GM12878 (cell line): ENCODE measurements around the gene CENPA. TPM values are rescaled to one million over a fixed set of nuclear protein-coding genes. Genes with fewer than 3 reads are reported as not detected.
"Not testable (repeated sequence)": the region's sequence is repeated elsewhere in the genome, so short reads cannot be mapped to it uniquely, and the experiment has no call there.

ENCODE experiments used
- ATAC-seq: fragments of 200-7000 bp; cut with Tn5 transposase; 3 replicates; pipeline ENCODE4 v1.9.1; 2020; ENCODE audit warnings: mild to moderate bottlenecking, moderate library complexity
- BruUV-seq: library from RNA; stranded (reverse); fragments of 400-500 nt; replicated peaks from 2 replicates; lab custom pipeline; 2021; lab: Mats Ljungman, UMichigan
- CTCF ChIA-PET: fragments of 300-600 bp; sonication (Branson Sonifier 250); formaldehyde crosslinking; extraction: SDS; loops from one replicate; lab custom pipeline; 2021; ENCODE audit warnings: inconsistent platforms; lab: Yijun Ruan, JAX
- POLR2A ChIA-PET: fragments of 350-600 bp; formaldehyde crosslinking; extraction: SDS; loops from one replicate; lab custom pipeline; 2021; ENCODE audit warnings: inconsistent platforms; lab: Charles Lee
- RAD21 ChIA-PET: fragments of 300-600 bp; sonication (Branson Sonifier 250); formaldehyde crosslinking; loops from one replicate; lab custom pipeline; 2023; ENCODE audit warnings: antibody characterized with exemption; ENCODE audit not compliant: unreplicated experiment; lab: Charles Lee
- SMC1A ChIA-PET: fragments of 300-600 bp; sonication (Branson Sonifier 250); formaldehyde crosslinking; loops from one replicate; lab custom pipeline; 2023; ENCODE audit not compliant: unreplicated experiment, uncharacterized antibody; lab: Charles Lee
- DNase-seq: peaks from one replicate; pipeline ENCODE4 v3.0.0-alpha.2; 2011; ENCODE audit warnings: low read depth, low spot score
- FAIRE-seq: peaks from 3 replicates; lab custom pipeline; 2011; peaks lifted over from hg19 to GRCh38; lab: Jason Lieb, UNC
- H2AFZ ChIP-seq: 2 replicates; pipeline ENCODE4 v1.6.0; 2011; ENCODE audit warnings: low read depth, low read length, control low read depth; ENCODE audit not compliant: control insufficient read depth
- H3K27ac ChIP-seq: 2 replicates; pipeline ENCODE4 v1.5.1; 2011; ENCODE audit warnings: control low read depth; ENCODE audit not compliant: control insufficient read depth, insufficient read depth
- H3K27me3 ChIP-seq, 2 experiments: replicated peaks in 1 of 2; 2 replicates each; pipeline versions ENCODE4 v1.6.0 to v1.6.1; 2011; ENCODE audit warnings: low read length in 1 of 2; ENCODE audit not compliant: control insufficient read depth in 2 of 2, insufficient read depth in 2 of 2
- H3K36me3 ChIP-seq, 2 experiments: 2 replicates each; pipeline ENCODE4 v1.5.1; 2011; ENCODE audit warnings: low read length in 1 of 2; ENCODE audit not compliant: control insufficient read depth in 2 of 2, insufficient read depth in 2 of 2
- H3K4me1 ChIP-seq: 2 replicates; pipeline ENCODE4 v1.6.1; 2011; ENCODE audit warnings: mild to moderate bottlenecking, low read length, moderate library complexity, mixed read lengths; ENCODE audit not compliant: control insufficient read depth, insufficient read depth
- H3K4me2 ChIP-seq: 2 replicates; pipeline ENCODE4 v1.6.0; 2011; ENCODE audit warnings: control low read depth; ENCODE audit not compliant: control insufficient read depth, insufficient read depth
- H3K4me3 ChIP-seq: fragments of 200-600 bp; sonication (generic); 2 replicates; pipeline ENCODE4 v1.5.1; 2016
- H3K79me2 ChIP-seq: 2 replicates; pipeline ENCODE4 v1.6.0; 2011; ENCODE audit warnings: low read length; ENCODE audit not compliant: control insufficient read depth, insufficient read depth
- H3K9ac ChIP-seq: 2 replicates; pipeline ENCODE4 v1.8.0; 2011; ENCODE audit warnings: low read length, control low read depth, mixed read lengths; ENCODE audit not compliant: control insufficient read depth, insufficient read depth
- H3K9me3 ChIP-seq: replicated peaks from 3 replicates; pipeline ENCODE4 v1.5.1; 2011; ENCODE audit warnings: mild to moderate bottlenecking, low read length; ENCODE audit not compliant: control insufficient read depth, insufficient read depth
- H4K20me1 ChIP-seq: 2 replicates; pipeline ENCODE4 v1.6.0; 2011; ENCODE audit not compliant: control insufficient read depth, insufficient read depth
- IRF4 ChIP-seq: IDR thresholded peaks from 2 replicates; pipeline ENCODE4 v1.6.1; 2011; ENCODE audit warnings: low read depth, low read length
- JUND ChIP-seq: IDR thresholded peaks from 2 replicates; pipeline ENCODE4 v1.6.1; 2012; ENCODE audit warnings: low read depth, mild to moderate bottlenecking, low read length, improper control_type of control experiment, moderate library complexity
- NFYA ChIP-seq: IDR thresholded peaks from 2 replicates; pipeline ENCODE4 v1.6.1; 2011; ENCODE audit warnings: low read depth, mild to moderate bottlenecking, low read length, improper control_type of control experiment, borderline replicate concordance
- NR2C1 ChIP-seq: fragments of 450-650 bp; IDR thresholded peaks from 2 replicates; pipeline ENCODE4 v1.6.1; 2017; ENCODE audit warnings: antibody characterized with exemption, mild to moderate bottlenecking, moderate library complexity
- RUNX3 ChIP-seq: IDR thresholded peaks from 2 replicates; pipeline ENCODE4 v1.6.1; 2012; ENCODE audit warnings: low read length, inconsistent platforms
- SMAD5 ChIP-seq: IDR thresholded peaks from 2 replicates; pipeline ENCODE4 v1.6.1; 2016; ENCODE audit warnings: antibody characterized with exemption, low read depth
- SMARCA5 ChIP-seq: fragments of 450-650 bp; IDR thresholded peaks from 2 replicates; pipeline ENCODE4 v1.6.1; 2017; ENCODE audit warnings: mild to moderate bottlenecking
- TCF7 ChIP-seq: IDR thresholded peaks from 2 replicates; pipeline ENCODE4 v1.6.1; 2014; ENCODE audit warnings: antibody characterized with exemption, borderline replicate concordance
- YY1 ChIP-seq: IDR thresholded peaks from 2 replicates; pipeline ENCODE4 v1.6.1; 2011; ENCODE audit warnings: low read depth, mild to moderate bottlenecking, low read length
- ZBED1 ChIP-seq: IDR thresholded peaks from 2 replicates; pipeline ENCODE4 v1.6.1; 2016; ENCODE audit warnings: borderline replicate concordance
- WGBS: methylation state at CpG from one replicate; pipeline ENCODE4 v1.1.6; 2016; ENCODE audit warnings: low lambda C conversion rate; ENCODE audit not compliant: insufficient replicate concordance, insufficient coverage; ENCODE audit errors: missing lambda C conversion rate; 5-methylcytosine and 5-hydroxymethylcytosine counted together
- in situ Hi-C: fragments of 300-500 bp; cut with MboI; formaldehyde crosslinking; loops from 9 replicates; pipeline ENCODE4 v1.14.3; 2018; ENCODE audit warnings: mixed read lengths
- intact Hi-C: fragments of 100-400 bp; cut with micrococcal nuclease; formaldehyde crosslinking; loops from one replicate; pipeline ENCODE4 v1.14.2; 2022; ENCODE audit not compliant: unreplicated experiment
- polyA plus RNA-seq, 11 experiments: library from polyadenylated mRNA; depleted of rRNA in 4 of 11; unstranded in 6 of 11; stranded (reverse) in 5 of 11; fragments of >200 nt; fragmentation: Nextera tagmentation in 4 of 11; fragmentation: Illumina TruSeq in 1 of 11; extraction: Ambion mirVana in 4 of 11; extraction: Trizol in 1 of 11; gene quantifications; 1 replicate in 1 of 11; 2 replicates in 10 of 11; pipeline versions ENCODE4 v1.2.1 to v1.2.3, GENCODE V29; 2011 to 2016; ENCODE audit warnings: inconsistent platforms in 2 of 11, missing spikeins in 2 of 11, low read depth in 1 of 11
- total RNA-seq, 4 experiments: library from RNA; depleted of rRNA in 3 of 4; stranded (reverse); fragments of >200 nt in 3 of 4; fragmentation: Illumina TruSeq in 1 of 4; extraction: Trizol in 1 of 4; gene quantifications; 2 replicates each; pipeline versions ENCODE4 v1.2.1 to v1.2.3, GENCODE V29; 2013 to 2021
- TF ChIP-seq, protein P1 (sequence below): fragments of 450-650 bp; IDR thresholded peaks from 2 replicates; pipeline ENCODE4 v1.6.1; 2014; ENCODE audit warnings: mild to moderate bottlenecking
- TF ChIP-seq, protein P2 (sequence below): fragments of 450-650 bp; IDR thresholded peaks from 2 replicates; pipeline ENCODE4 v1.6.1; 2016; ENCODE audit warnings: mild to moderate bottlenecking

CENPA gene
- total and polyA plus RNA-seq, 10 of the 15 experiments (the other 5 are each of a cell fraction or from before 2014, with no cell fraction given), result 8.1 to 66.6 (median 36.7) TPM

DNA sequence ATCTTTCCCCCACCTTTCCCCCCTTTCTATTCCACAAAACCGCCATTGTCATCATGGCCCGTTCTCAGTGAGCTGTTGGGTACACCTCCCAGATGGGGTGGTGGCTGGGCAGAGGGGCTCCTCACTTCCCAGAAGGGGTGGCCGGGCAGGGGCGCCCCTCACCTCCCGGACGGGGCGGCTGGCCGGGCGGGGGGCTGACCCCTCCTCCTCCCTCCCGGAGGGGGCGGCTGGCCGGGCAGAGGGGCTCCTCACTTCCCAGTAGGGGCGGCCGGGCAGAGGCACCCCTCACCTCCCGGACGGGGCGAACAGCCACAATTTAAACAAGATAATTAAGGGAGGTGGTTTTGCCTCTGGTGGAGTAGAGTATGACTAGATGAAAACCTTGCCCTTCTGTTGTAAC, 9.3 kb downstream of the CENPA start:
- peaks cover 3 to 16% of the 10 kb centered on the region in 2 experiments for H3K36me3 ChIP-seq
- DNase-seq, H2AFZ ChIP-seq, SMC1A ChIA-PET, intact Hi-C loops, in situ Hi-C loops, H3K27ac ChIP-seq, H3K27me3 ChIP-seq, RAD21 ChIA-PET, H4K20me1 ChIP-seq, H3K4me3 ChIP-seq, H3K4me2 ChIP-seq, H3K9me3 ChIP-seq, H3K9ac ChIP-seq, H3K4me1 ChIP-seq, H3K79me2 ChIP-seq, CTCF ChIA-PET, ATAC-seq, FAIRE-seq, BruUV-seq, POLR2A ChIA-PET: not testable (repeated sequence)
- WGBS, result 98% methylated on average over 10 of the region's 17 CpGs

DNA sequence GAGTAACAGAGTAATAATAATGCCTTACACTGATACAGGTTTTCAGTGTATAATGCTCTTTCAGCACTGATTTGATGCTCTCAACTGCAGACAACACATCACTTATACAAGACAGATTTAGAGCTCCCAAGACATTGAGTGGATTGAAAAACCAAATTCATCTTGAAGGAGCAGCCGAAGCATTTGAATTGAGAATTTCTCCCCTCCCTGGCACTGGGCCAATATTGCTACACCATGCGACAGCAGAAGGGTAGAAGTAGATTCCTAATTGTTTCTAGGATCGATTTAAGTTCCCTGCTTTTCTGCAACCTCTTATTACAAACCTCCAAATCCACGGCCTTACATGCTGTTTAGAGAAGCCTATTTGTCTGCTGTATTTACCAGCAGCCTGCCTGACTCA, 15.5 kb downstream of the CENPA start:
- SMC1A ChIA-PET, result no interaction called here

More for the DNA sequence above, 15.5 kb downstream of the CENPA start:
- WGBS, result 81% methylated on average over 4 of the region's 4 CpGs
- TF ChIP-seq IRF4, result no peak
- TF ChIP-seq JUND, result no peak
- TF ChIP-seq, protein P1, sequence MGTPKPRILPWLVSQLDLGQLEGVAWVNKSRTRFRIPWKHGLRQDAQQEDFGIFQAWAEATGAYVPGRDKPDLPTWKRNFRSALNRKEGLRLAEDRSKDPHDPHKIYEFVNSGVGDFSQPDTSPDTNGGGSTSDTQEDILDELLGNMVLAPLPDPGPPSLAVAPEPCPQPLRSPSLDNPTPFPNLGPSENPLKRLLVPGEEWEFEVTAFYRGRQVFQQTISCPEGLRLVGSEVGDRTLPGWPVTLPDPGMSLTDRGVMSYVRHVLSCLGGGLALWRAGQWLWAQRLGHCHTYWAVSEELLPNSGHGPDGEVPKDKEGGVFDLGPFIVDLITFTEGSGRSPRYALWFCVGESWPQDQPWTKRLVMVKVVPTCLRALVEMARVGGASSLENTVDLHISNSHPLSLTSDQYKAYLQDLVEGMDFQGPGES, result no peak
- TF ChIP-seq ZBED1, result no peak
- TF ChIP-seq, protein P2, sequence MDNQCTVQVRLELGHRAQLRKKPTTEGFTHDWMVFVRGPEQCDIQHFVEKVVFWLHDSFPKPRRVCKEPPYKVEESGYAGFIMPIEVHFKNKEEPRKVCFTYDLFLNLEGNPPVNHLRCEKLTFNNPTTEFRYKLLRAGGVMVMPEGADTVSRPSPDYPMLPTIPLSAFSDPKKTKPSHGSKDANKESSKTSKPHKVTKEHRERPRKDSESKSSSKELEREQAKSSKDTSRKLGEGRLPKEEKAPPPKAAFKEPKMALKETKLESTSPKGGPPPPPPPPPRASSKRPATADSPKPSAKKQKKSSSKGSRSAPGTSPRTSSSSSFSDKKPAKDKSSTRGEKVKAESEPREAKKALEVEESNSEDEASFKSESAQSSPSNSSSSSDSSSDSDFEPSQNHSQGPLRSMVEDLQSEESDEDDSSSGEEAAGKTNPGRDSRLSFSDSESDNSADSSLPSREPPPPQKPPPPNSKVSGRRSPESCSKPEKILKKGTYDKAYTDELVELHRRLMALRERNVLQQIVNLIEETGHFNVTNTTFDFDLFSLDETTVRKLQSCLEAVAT, result no peak
- no peak for TF ChIP-seq NR2C1
- TF ChIP-seq NFYA, result no peak
- no peak for TF ChIP-seq YY1
- TF ChIP-seq SMAD5, result no peak
- no peak for TF ChIP-seq SMARCA5
- TF ChIP-seq RUNX3, result no peak
- no peak for TF ChIP-seq TCF7
- TF ChIP-seq, all 136 proteins: peak for 0
- no peaks in the 10 kb centered on the region for H3K79me2 ChIP-seq
- no peak overlapping the region for H3K27ac ChIP-seq
- H3K9ac ChIP-seq, result no peak overlapping the region
- FAIRE-seq, result no peak
- no peak overlapping the region for H2AFZ ChIP-seq
- no TSS peak for BruUV-seq
- DNase-seq, result no peak
- intact Hi-C loops (no loop called here), in situ Hi-C loops (no loop called here)
- no peak overlapping the region for H3K4me3 ChIP-seq
- ChIA-PET POLR2A (no interaction called here), RAD21 (no interaction called here), CTCF (no interaction called here)
- no peaks in the 10 kb centered on the region for H3K27me3 ChIP-seq
- no peaks in the 10 kb centered on the region for H3K9me3 ChIP-seq
- no peak overlapping the region for H3K4me2 ChIP-seq
- no peaks in the 10 kb centered on the region for H3K4me1 ChIP-seq
- H3K36me3 ChIP-seq, result peaks cover 0 to 3% of the 10 kb centered on the region in 2 experiments; a peak in 2 of 4 replicates
- H4K20me1 ChIP-seq, result no peaks in the 10 kb centered on the region
- ATAC-seq, result no peak
